ENCODE data around the gene RNF166. TPM values are rescaled to one million over a fixed set of nuclear protein-coding genes. Genes with fewer than 3 reads are reported as not detected.

The RNF166 gene
- total RNA-seq, 1 experiment from 2014 or later, result 26.5 TPM

DNA sequence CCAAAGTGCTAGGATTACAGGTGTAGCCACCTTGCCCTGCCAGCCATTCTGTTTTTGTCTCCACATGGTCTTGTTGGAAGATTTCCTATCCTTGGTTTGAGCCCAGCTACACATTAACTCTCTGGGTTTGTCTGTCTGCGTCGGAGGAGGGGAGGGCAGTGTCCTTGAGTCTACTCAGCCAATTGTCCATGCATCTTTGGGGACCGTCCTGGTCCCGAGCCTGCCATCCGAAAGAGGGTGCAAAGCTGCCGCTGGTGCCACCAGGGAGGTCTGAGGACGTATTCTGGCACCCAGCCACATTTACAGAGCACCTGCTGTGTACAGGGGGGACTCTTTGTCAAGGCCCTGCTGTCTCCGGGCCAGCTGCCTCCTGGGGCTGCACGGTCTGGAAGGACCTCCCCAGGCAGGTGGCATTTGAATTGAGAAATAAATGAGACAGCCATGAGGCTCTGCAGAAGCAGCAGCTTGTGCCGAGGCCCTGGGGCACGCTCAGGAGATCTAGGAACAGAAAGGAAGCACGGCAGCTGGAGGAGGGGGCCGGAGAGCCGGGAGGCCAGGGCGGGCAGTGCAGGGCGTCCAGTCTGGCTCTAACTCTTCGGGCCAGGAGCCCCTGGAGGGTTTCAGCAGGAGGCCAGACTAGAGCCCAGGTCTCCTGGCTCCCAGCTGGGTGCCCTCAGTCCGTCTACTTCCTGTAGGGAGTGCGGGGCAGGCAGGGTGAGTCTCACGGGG is 56.8 kb downstream of the RNF166 start:
- no peaks in the 10 kb centered on the region for H3K9me3 ChIP-seq (ENCODE audit: control insufficient read depth, low read depth, low read length)

More for the DNA sequence above, 56.8 kb downstream of the RNF166 start:
- no peak overlapping the region for H3K4ac ChIP-seq (ENCODE audit: low read depth, low read length)
- no peak for TF ChIP-seq CTCF (conservative IDR thresholded peaks at IDR 0.05)
- no peaks in the 10 kb centered on the region; the same call in 1 of the 2 replicates for H3K4me1 ChIP-seq (ENCODE audit: insufficient read depth, low read length)
- no peak overlapping the region for H3K56ac ChIP-seq (ENCODE audit: insufficient read length, low read depth, low read length)
- H3K18ac ChIP-seq (ENCODE audit: insufficient read length, low read depth, low read length), result no peak overlapping the region
- Mint-ChIP-seq H3K4me3 (peak overlapping the region; percentile 83 to 91), H3K9me3 (no peaks in the 10 kb centered on the region; a peak in 1 of 5 replicates), H3K27me3 (ENCODE audit: low read depth) (no peaks in the 10 kb centered on the region), H3K27ac (peak overlapping the region in 1 of 3 experiments; percentile 63; a peak in 2 of 7 replicates), H3K36me3 (ENCODE audit: insufficient read depth in 1 of 3, low read depth in 3 of 3) (peaks cover 3 to 21% (median 20%) of the 10 kb centered on the region in 3 experiments; a peak in 6 of 7 replicates), H3K4me1 (peaks cover 8 to 12% of the 10 kb centered on the region in 2 experiments)
- H3K23me2 ChIP-seq (ENCODE audit: insufficient read length, low read depth, low read length, poor library complexity, severe bottlenecking), result peaks cover 17% of the 10 kb centered on the region
- H4K8ac ChIP-seq (replicated peaks; ENCODE audit: insufficient read length, low read depth, low read length), result no peak overlapping the region
- no peak overlapping the region for H3K27ac ChIP-seq (ENCODE audit: insufficient read length, low read depth, low read length)
- H2BK12ac ChIP-seq (ENCODE audit: insufficient read length, low read depth, low read length), result no peak overlapping the region
- DNase-seq, result no peak
- H3K79me1 ChIP-seq (ENCODE audit: insufficient read depth, low read depth, low read length, poor library complexity, severe bottlenecking), result peaks cover 3% of the 10 kb centered on the region
- no peak overlapping the region for H3K9ac ChIP-seq (ENCODE audit: extremely low read depth, insufficient read length, low read length)
- no peak overlapping the region for H2BK20ac ChIP-seq (ENCODE audit: low read depth, low read length, poor library complexity, severe bottlenecking)
- WGBS (ENCODE audit: extremely low coverage, insufficient read length, low lambda C conversion rate), result no CpG with 5 or more reads among the region's 20 CpGs
- H2AK5ac ChIP-seq (ENCODE audit: insufficient read length, low read length), result no peak overlapping the region
- no peak overlapping the region for H3T11ph ChIP-seq (ENCODE audit: low read length)
- H2AFZ ChIP-seq (ENCODE audit: low read length), result no peak overlapping the region
- H2BK5ac ChIP-seq (ENCODE audit: insufficient read length, low read length), result no peak overlapping the region
- H3K79me2 ChIP-seq (ENCODE audit: insufficient read depth, low read length), result no peaks in the 10 kb centered on the region
- no peaks in the 10 kb centered on the region for H4K20me1 ChIP-seq (ENCODE audit: control insufficient read depth, insufficient read depth, insufficient read length)
- no peak overlapping the region for H3K23ac ChIP-seq (ENCODE audit: insufficient read length, low read depth, low read length)
- H3K27me3 ChIP-seq (ENCODE audit: insufficient read depth, low read length), result no peaks in the 10 kb centered on the region
- H3K14ac ChIP-seq (ENCODE audit: insufficient read depth, low read length), result no peak overlapping the region
- H2BK15ac ChIP-seq (ENCODE audit: low read depth, low read length), result no peak overlapping the region
- no peak overlapping the region for H2BK120ac ChIP-seq (ENCODE audit: low read depth, low read length, poor library complexity, severe bottlenecking)
- H3K4me2 ChIP-seq (ENCODE audit: insufficient read depth, insufficient read length, low read length), result peak overlapping the region; percentile 66
- no peak overlapping the region for H4K91ac ChIP-seq (ENCODE audit: insufficient read length, low read depth, low read length)
- no peak overlapping the region for H4K5ac ChIP-seq (ENCODE audit: insufficient read length, low read depth, low read length)

All from H9 (cell line).